Endothelial cell of umbilical vein (primary cell): ENCODE data around the gene SLC24A3. TPM values are rescaled to one million over a fixed set of nuclear protein-coding genes. Genes with fewer than 3 reads are reported as not detected.

Experiments used
- BruUV-seq: library from RNA; stranded (reverse); fragments of 400-500 nt; replicated peaks from 2 replicates; lab custom pipeline; 2021; lab: Mats Ljungman, UMichigan
- CTCF ChIA-PET: fragments of 300-600, 350-600 bp; sonication (Branson Sonifier 250); formaldehyde crosslinking; loops from one replicate; lab custom pipeline; 2021; ENCODE audit warnings: antibody characterized with exemption, inconsistent platforms; lab: Charles Lee
- POLR2A ChIA-PET: fragments of 300-600, 350-600 bp; sonication (Branson Sonifier 250); formaldehyde crosslinking; loops from one replicate; lab custom pipeline; 2021; ENCODE audit warnings: antibody characterized with exemption, inconsistent platforms; lab: Charles Lee
- DNase-seq: peaks from one replicate; pipeline ENCODE4 v3.0.0-alpha.2; 2011; ENCODE audit warnings: low read depth, low spot score
- FAIRE-seq: peaks from 2 replicates; lab custom pipeline; 2011; peaks lifted over from hg19 to GRCh38; lab: Jason Lieb, UNC
- H2AFZ ChIP-seq: 2 replicates; pipeline ENCODE4 v1.6.0; 2012; ENCODE audit warnings: low read depth, low read length, control low read depth, inconsistent platforms
- H3K27ac ChIP-seq: 2 replicates; pipeline ENCODE4 v1.5.1; 2011; ENCODE audit warnings: low read depth, mild to moderate bottlenecking, control low read depth, low read length, moderate library complexity; ENCODE audit not compliant: insufficient read depth
- H3K27me3 ChIP-seq, 2 experiments: 2 replicates each; pipeline versions ENCODE4 v1.6.0 to v1.6.1; 2011; ENCODE audit warnings: low read length in 2 of 2, mixed read lengths in 1 of 2; ENCODE audit not compliant: control insufficient read depth in 2 of 2, insufficient read depth in 2 of 2
- H3K36me3 ChIP-seq, 2 experiments: 2 replicates in 1 of 2; 3 replicates in 1 of 2; pipeline ENCODE4 v1.5.1; 2011; ENCODE audit warnings: low read length in 2 of 2, mild to moderate bottlenecking in 1 of 2, moderate library complexity in 1 of 2; ENCODE audit not compliant: control insufficient read depth in 2 of 2, insufficient read depth in 2 of 2; ENCODE audit errors: extremely low read depth in 1 of 2
- H3K4me1 ChIP-seq: 3 replicates; pipeline ENCODE4 v1.5.1; 2011; ENCODE audit warnings: mild to moderate bottlenecking, low read length; ENCODE audit not compliant: control insufficient read depth, insufficient read depth; ENCODE audit errors: extremely low read depth
- H3K4me2 ChIP-seq: 2 replicates; pipeline ENCODE4 v1.6.1; 2011; ENCODE audit warnings: low read length, control low read depth, mixed read lengths; ENCODE audit not compliant: insufficient read depth
- H3K4me3 ChIP-seq, 3 experiments: fragments of 200-600 bp in 1 of 3; sonication (generic), shearing (Covaris generic) in 1 of 3; replicated peaks in 1 of 3; 2 replicates each; pipeline ENCODE4 v1.5.1; 2011 to 2016; ENCODE audit warnings: control low read depth in 3 of 3, low read length in 3 of 3, mild to moderate bottlenecking in 2 of 3, inconsistent platforms in 1 of 3, low read depth in 1 of 3, moderate library complexity in 1 of 3; ENCODE audit not compliant: insufficient read depth in 1 of 3
- H3K79me2 ChIP-seq: 2 replicates; pipeline ENCODE4 v1.6.0; 2012; ENCODE audit warnings: low read length, inconsistent platforms; ENCODE audit not compliant: control insufficient read depth, insufficient read depth
- H3K9ac ChIP-seq: replicated peaks from 2 replicates; pipeline ENCODE3; 2011; ENCODE audit warnings: low read length, control low read depth; ENCODE audit not compliant: insufficient read depth; ENCODE audit errors: extremely low read depth
- H3K9me1 ChIP-seq: replicated peaks from 3 replicates; pipeline ENCODE4 v1.6.0; 2011; ENCODE audit warnings: mild to moderate bottlenecking, low read length; ENCODE audit not compliant: control insufficient read depth, insufficient read depth; ENCODE audit errors: extremely low read depth
- H3K9me3 ChIP-seq: replicated peaks from 2 replicates; pipeline ENCODE4 v1.5.1; 2012; ENCODE audit warnings: low read length, inconsistent platforms; ENCODE audit not compliant: control insufficient read depth, insufficient read depth
- H4K20me1 ChIP-seq: replicated peaks from 2 replicates; pipeline ENCODE3; 2011; ENCODE audit warnings: mild to moderate bottlenecking, low read length; ENCODE audit not compliant: control insufficient read depth, insufficient read depth; ENCODE audit errors: extremely low read depth
- EZH2 ChIP-seq: IDR thresholded peaks from 2 replicates; pipeline ENCODE4 v1.6.1; 2012; ENCODE audit warnings: borderline replicate concordance, low read depth, mild to moderate bottlenecking, moderate library complexity, low read length, inconsistent platforms; ENCODE audit not compliant: severe bottlenecking
- FOS ChIP-seq: IDR thresholded peaks from 2 replicates; pipeline ENCODE4 v1.6.1; 2011; ENCODE audit warnings: mild to moderate bottlenecking, low read length, moderate library complexity, borderline replicate concordance; ENCODE audit not compliant: insufficient read depth
- GATA2 ChIP-seq: IDR thresholded peaks from 2 replicates; pipeline ENCODE4 v1.7.0; 2011; ENCODE audit warnings: low read depth, mild to moderate bottlenecking, moderate library complexity, mixed read lengths, low read length; ENCODE audit not compliant: insufficient read length, insufficient read depth
- JUN ChIP-seq: IDR thresholded peaks from 2 replicates; pipeline ENCODE4 v1.6.1; 2011; ENCODE audit warnings: borderline replicate concordance, low read depth; ENCODE audit not compliant: insufficient read length, insufficient read depth
- MYC ChIP-seq: IDR thresholded peaks from one replicate; pipeline ENCODE4 v1.6.1; 2011; ENCODE audit warnings: mild to moderate bottlenecking, low read depth, low read length
- POLR2A ChIP-seq: IDR thresholded peaks from 2 replicates; pipeline ENCODE4 v1.6.1; 2012; ENCODE audit warnings: low read depth, mild to moderate bottlenecking, control low read depth, low read length
- POLR2AphosphoS5 ChIP-seq: IDR thresholded peaks from 2 replicates; pipeline ENCODE4 v1.6.1; 2012; ENCODE audit warnings: low read depth, mild to moderate bottlenecking, control low read depth, low read length, moderate library complexity; ENCODE audit not compliant: insufficient read depth
- dilution Hi-C: fragments of 300-500 bp; cut with MboI; formaldehyde crosslinking; loops from one replicate; pipeline ENCODE4 v1.15.0; 2019; ENCODE audit warnings: low sequenced_read_pairs; ENCODE audit not compliant: extremely low pct_ligation_motif_present
- intact Hi-C: fragments of 100-400 bp; cut with micrococcal nuclease; formaldehyde crosslinking; loops from one replicate; pipeline ENCODE4 v1.10.0; 2022
- polyA plus RNA-seq, 4 experiments: library from polyadenylated mRNA; depleted of rRNA in 3 of 4; stranded (reverse) in 3 of 4; unstranded in 1 of 4; fragments of >200 nt; gene quantifications; 2 replicates each; pipeline versions ENCODE4 v1.2.1 to v1.2.3, GENCODE V29; 2011 to 2012; ENCODE audit warnings: missing spikeins in 1 of 4
- total RNA-seq: library from RNA; stranded (reverse); gene quantifications from 2 replicates; pipeline ENCODE4 v1.2.3, GENCODE V29; 2021
- TF ChIP-seq, protein P1 (sequence below): IDR thresholded peaks from 2 replicates; pipeline ENCODE4 v1.6.1; 2011; ENCODE audit not compliant: insufficient read depth, insufficient read length

Gene SLC24A3
- total and polyA plus RNA-seq, 2 donors (not counting 3 experiments of a cell fraction or from before 2014, with no cell fraction given), result not detected

DNA sequence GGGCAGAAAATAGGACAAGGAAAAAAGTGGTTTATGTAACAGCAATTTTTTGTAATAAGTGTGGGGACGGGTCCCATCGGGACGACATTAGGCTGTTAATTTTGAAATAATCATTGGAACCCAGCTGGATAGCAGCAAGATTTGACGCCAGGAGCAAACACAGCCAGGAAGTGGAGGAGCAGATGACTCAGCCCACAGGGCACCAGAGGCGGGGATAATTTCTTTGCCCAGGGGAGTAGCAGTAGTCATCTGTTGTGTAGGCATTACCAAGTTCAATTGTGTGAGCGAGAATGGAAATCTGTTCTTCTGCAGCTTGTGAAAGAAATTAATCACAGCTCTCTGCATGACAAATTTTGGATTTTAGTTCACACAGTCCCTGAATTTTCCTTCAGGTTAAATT lies 523.0 kb downstream of the SLC24A3 start:
- POLR2A ChIA-PET, result no interaction called here
- dilution Hi-C loops, result no loop called here
- TF ChIP-seq, protein P1, sequence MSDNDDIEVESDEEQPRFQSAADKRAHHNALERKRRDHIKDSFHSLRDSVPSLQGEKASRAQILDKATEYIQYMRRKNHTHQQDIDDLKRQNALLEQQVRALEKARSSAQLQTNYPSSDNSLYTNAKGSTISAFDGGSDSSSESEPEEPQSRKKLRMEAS, result no peak
- TF ChIP-seq POLR2A, result peak; percentile 20
- peak; percentile 94 for TF ChIP-seq FOS
- TF ChIP-seq EZH2, result no peak
- peak; percentile 42 for TF ChIP-seq POLR2AphosphoS5
- no peak for TF ChIP-seq GATA2
- TF ChIP-seq JUN, result peak; percentile 91
- no peak for TF ChIP-seq MYC
- FAIRE-seq, result peak; percentile 99
- CTCF ChIA-PET, result interaction anchor here (0.9 to 1.6 kb wide), 9 partner anchors 13 to 53 kb away, joined by 3 to 16 read pairs (median 4); no protein-coding TSS in a partner anchor
- BruUV-seq, result no TSS peak
- Histone ChIP-seq H3K4me3 (no peak overlapping the region), H3K9me1 (peaks cover 2% of the 10 kb centered on the region), H3K4me1 (peaks cover 20% of the 10 kb centered on the region), H3K27ac (peak overlapping the region; percentile 53), H3K36me3 (no peaks in the 10 kb centered on the region), H3K9ac (peak overlapping the region; percentile 15), H3K27me3 (no peaks in the 10 kb centered on the region), H3K79me2 (no peaks in the 10 kb centered on the region), H4K20me1 (no peaks in the 10 kb centered on the region), H3K4me2 (peak overlapping the region; percentile 35), H2AFZ (no peak overlapping the region), H3K9me3 (no peaks in the 10 kb centered on the region)
- intact Hi-C loops, result loop anchor here (1.0 to 2.0 kb wide), 2 partner anchors 23 to 37 kb away; partner anchors contain the start of gene RIN2
- peak; percentile 94 for DNase-seq
